SK-N-MC (cell line): ENCODE data around the gene ITPR2.

Source experiments
- DNase-seq: peaks from one replicate; pipeline ENCODE4 v3.0.0-alpha.2; 2011; ENCODE audit warnings: low read depth, low spot score
- H3K27ac ChIP-seq: fragments of 200-600 bp; sonication (generic); 2 replicates; pipeline ENCODE4 v1.5.1; 2016; ENCODE audit warnings: mixed run types
- H3K36me3 ChIP-seq: fragments of 200-600 bp; sonication (generic); 2 replicates; pipeline ENCODE4 v1.6.1; 2017; ENCODE audit warnings: antibody characterized with exemption, low read length, mixed read lengths; ENCODE audit not compliant: insufficient read depth
- H3K4me3 ChIP-seq: fragments of 200-600 bp; sonication (generic); 2 replicates; pipeline ENCODE4 v1.5.1; 2016
- H3K9ac ChIP-seq: fragments of 200-600 bp; sonication (generic); 2 replicates; pipeline ENCODE4 v1.8.0; 2017; ENCODE audit warnings: mixed run types, mixed read lengths; ENCODE audit not compliant: insufficient read length
- H3K9me3 ChIP-seq: fragments of 200-600 bp; sonication (generic); 2 replicates; pipeline ENCODE4 v1.6.1; 2017; ENCODE audit warnings: low read depth, mild to moderate bottlenecking, antibody characterized with exemption, low read length, moderate library complexity, mixed read lengths
- EZH2 ChIP-seq: fragments of 200-600 bp; sonication (generic); IDR thresholded peaks from one replicate; pipeline ENCODE4 v1.6.1; 2017; ENCODE audit warnings: antibody characterized with exemption
- FOXP2 ChIP-seq: optimal IDR thresholded peaks from 2 replicates; pipeline ENCODE3; 2011; ENCODE audit warnings: mild to moderate bottlenecking, moderate library complexity; ENCODE audit not compliant: insufficient read depth; ENCODE audit errors: extremely low read length, control extremely low read depth
- POLR2AphosphoS5 ChIP-seq: IDR thresholded peaks from 2 replicates; pipeline ENCODE4 v1.6.1; 2012; ENCODE audit warnings: mild to moderate bottlenecking, low read depth, low read length, borderline replicate concordance

The ITPR2 gene

GRCh38 chr12:26805401-26805971 lies 27.5 kb downstream of the ITPR2 start:
- no peak overlapping the region for H3K27ac ChIP-seq
- TF ChIP-seq FOXP2, result no peak
- TF ChIP-seq POLR2AphosphoS5, result no peak
- no peak for TF ChIP-seq EZH2
- H3K36me3 ChIP-seq, result no peaks in the 10 kb centered on the region
- H3K4me3 ChIP-seq, result no peak overlapping the region
- no peak overlapping the region for H3K9ac ChIP-seq
- H3K9me3 ChIP-seq, result no peaks in the 10 kb centered on the region
- DNase-seq, result no peak

GRCh38 chr12:26803552-26803951 lies 29.4 kb downstream of the ITPR2 start:
- Histone ChIP-seq H3K36me3 (no peaks in the 10 kb centered on the region), H3K9ac (no peak overlapping the region), H3K9me3 (no peaks in the 10 kb centered on the region), H3K4me3 (no peak overlapping the region), H3K27ac (no peak overlapping the region)
- no peak for TF ChIP-seq EZH2
- DNase-seq, result no peak

GRCh38 chr12:26801486-26801885 lies 31.5 kb downstream of the ITPR2 start:
- no peak for DNase-seq
- H3K9ac ChIP-seq, result no peak overlapping the region
- H3K4me3 ChIP-seq, result no peak overlapping the region
- no peak overlapping the region for H3K27ac ChIP-seq
- TF ChIP-seq FOXP2 (no peak), POLR2AphosphoS5 (no peak), EZH2 (no peak)
- no peaks in the 10 kb centered on the region for H3K36me3 ChIP-seq
- H3K9me3 ChIP-seq, result no peaks in the 10 kb centered on the region

- TF ChIP-seq EZH2 (no peak), POLR2AphosphoS5 (no peak)
- Histone ChIP-seq H3K4me3 (no peak overlapping the region), H3K9me3 (no peaks in the 10 kb centered on the region), H3K27ac (no peak overlapping the region), H3K36me3 (no peaks in the 10 kb centered on the region), H3K9ac (no peak overlapping the region)
- no peak for DNase-seq
Measured at GRCh38 chr12:26800858-26801257, 32.1 kb downstream of the ITPR2 start.

GRCh38 chr12:26800347-26800746 lies 32.6 kb downstream of the ITPR2 start:
- H3K4me3 ChIP-seq, result no peak overlapping the region
- no peak for TF ChIP-seq EZH2
- TF ChIP-seq POLR2AphosphoS5, result no peak
- no peak for TF ChIP-seq FOXP2
- H3K27ac ChIP-seq, result no peak overlapping the region
- no peak overlapping the region for H3K9ac ChIP-seq
- DNase-seq, result no peak
- no peaks in the 10 kb centered on the region for H3K36me3 ChIP-seq
- H3K9me3 ChIP-seq, result no peaks in the 10 kb centered on the region

GRCh38 chr12:26799741-26800140 lies 33.3 kb downstream of the ITPR2 start:
- TF ChIP-seq POLR2AphosphoS5 (no peak), FOXP2 (no peak), EZH2 (no peak)
- H3K4me3 ChIP-seq, result no peak overlapping the region
- H3K27ac ChIP-seq, result no peak overlapping the region
- H3K9me3 ChIP-seq, result no peaks in the 10 kb centered on the region
- DNase-seq, result no peak
- H3K9ac ChIP-seq, result no peak overlapping the region
- no peaks in the 10 kb centered on the region for H3K36me3 ChIP-seq

GRCh38 chr12:26798640-26799039 lies 34.4 kb downstream of the ITPR2 start:
- H3K9ac ChIP-seq, result no peak overlapping the region
- H3K27ac ChIP-seq, result no peak overlapping the region
- no peaks in the 10 kb centered on the region for H3K9me3 ChIP-seq
- TF ChIP-seq EZH2 (no peak), POLR2AphosphoS5 (no peak), FOXP2 (no peak)
- no peak for DNase-seq
- H3K36me3 ChIP-seq, result no peaks in the 10 kb centered on the region
- no peak overlapping the region for H3K4me3 ChIP-seq

- DNase-seq, result no peak
- Histone ChIP-seq H3K9me3 (no peaks in the 10 kb centered on the region), H3K4me3 (no peak overlapping the region), H3K9ac (no peak overlapping the region), H3K36me3 (no peaks in the 10 kb centered on the region), H3K27ac (no peak overlapping the region)
- no peak for TF ChIP-seq POLR2AphosphoS5
- no peak for TF ChIP-seq FOXP2
- no peak for TF ChIP-seq EZH2
Measured at GRCh38 chr12:26798023-26798422, 35.0 kb downstream of the ITPR2 start.

GRCh38 chr12:26795910-26796309 lies 37.1 kb downstream of the ITPR2 start:
- Histone ChIP-seq H3K4me3 (no peak overlapping the region), H3K27ac (no peak overlapping the region), H3K36me3 (no peaks in the 10 kb centered on the region), H3K9me3 (no peaks in the 10 kb centered on the region), H3K9ac (no peak overlapping the region)
- no peak for TF ChIP-seq POLR2AphosphoS5
- TF ChIP-seq EZH2, result no peak
- TF ChIP-seq FOXP2, result no peak
- no peak for DNase-seq
